COLO668 (cell line): ENCODE results near the gene CYP46A1.

Experiments
- DNase-seq: peaks from one replicate; lab custom pipeline; 2025; ENCODE audit not compliant: unreplicated experiment; lab: John Stamatoyannopoulos, UW

CYP46A1 gene

DNA sequence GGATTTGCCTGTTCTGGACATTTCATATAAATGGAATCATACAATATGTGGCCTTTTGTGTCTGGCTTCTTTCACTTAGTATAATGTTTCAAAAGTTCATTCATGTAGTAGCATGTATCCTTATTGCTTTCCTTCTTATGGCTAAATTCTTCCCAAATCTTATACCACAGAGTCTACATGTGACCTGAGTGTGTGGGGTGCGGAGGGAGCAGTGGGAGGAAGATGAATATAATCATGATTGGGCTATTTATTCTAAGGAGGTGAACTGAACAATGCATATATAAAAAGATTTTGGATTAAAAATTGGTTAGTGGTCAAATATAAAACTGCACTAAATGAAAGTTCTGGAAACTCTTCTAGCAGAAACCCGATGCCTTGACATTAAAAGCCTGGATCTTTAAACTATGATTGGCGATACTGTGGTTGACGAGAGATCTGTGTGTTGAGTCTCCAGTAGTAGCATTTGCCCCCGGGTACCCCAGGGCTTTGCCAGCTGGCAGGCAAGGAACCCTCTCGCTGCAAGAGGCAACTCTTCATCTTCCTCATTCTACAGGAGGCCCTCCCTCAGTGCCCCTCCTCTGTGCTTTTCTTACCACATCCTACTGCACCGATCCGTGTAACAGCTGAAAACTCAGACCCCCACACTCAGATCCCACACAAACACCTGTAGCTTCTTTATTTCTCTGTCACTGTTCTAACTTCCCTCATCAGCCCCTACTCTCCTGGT lies 2.6 kb downstream of the CYP46A1 start:
- no peak for DNase-seq

DNA sequence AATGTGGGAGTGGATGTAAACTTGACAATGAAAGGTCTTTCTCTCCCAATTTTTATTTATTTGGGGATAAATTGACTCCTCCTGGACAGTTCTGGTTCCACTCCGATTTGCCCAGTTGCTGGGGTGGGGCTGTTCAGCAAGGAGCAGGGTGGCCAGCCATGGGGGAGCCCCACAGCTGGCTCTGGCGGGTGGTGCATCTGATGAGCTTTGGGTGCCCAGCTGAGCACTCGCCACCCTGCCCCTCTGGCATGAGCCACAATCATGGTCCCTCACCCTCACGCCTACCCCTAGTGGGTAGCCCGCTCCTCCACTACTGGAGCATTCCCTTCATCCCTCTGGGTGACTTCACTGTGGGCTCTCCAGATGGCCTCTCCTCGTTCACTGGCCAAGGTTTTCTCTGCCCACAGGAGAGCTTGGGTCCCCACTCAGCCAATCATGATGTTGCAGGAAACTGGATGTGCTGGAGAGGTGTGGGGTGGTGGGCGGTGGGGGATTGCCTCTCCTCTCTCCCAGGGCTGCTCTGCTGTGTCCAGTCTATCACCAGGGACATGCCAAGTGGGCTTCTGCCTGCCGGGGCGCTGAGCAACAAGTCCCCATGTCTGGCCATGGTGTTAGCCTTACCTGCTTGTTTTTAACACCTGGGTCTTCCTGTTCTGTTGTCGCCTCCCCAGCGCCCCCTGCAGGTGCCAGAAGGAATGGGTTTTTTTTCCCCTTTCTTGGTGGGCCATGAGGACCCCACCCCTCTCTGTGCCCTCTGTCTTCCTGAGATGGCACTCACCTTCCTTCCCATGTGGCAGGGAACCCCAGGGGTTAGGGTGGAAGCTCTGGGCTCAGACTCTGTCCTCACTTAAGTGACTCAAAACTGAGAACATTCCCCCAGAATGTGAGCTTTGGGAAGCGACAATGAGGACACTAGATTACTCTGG lies 3.4 kb downstream of the CYP46A1 start:
- DNase-seq = peak; percentile 27

DNA sequence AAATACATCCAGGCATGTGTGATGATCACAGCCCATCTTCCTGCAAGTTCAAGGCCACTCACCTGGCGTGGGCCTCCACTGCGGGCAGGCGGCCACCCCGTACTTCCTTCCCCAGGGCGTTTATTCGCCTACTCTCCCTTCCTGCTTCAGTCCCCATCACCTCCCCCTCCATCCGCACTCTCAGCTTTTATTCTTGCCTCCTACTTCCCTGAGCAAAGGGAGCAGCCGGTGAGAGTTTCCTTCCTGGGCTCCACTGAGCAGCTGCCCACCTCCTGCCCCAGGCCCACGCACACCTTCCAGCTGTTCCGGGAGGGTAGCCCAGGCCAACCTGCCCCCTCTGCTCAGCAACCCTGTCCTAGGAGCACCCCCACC lies 4.1 kb downstream of the CYP46A1 start:
- no peak for DNase-seq

DNA sequence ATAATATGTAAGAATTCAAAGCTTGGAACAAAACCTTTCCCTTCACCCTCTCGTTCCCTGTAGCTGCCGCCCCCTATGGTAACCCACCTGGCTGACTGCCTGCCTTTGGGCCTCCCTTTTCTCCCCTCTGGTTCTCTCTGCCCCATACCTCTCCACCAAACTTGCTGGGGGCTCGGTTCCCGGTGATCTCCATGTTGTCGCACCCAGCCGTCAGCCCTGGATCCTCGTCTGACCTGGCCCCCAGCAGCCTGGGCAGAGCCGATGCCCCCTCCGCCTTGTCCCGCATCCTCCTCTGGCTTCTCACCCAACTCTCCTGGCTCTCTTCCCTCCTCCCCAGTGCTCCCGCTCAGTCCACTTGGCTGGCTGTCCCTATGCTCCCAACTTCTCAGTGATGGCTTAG lies 4.5 kb downstream of the CYP46A1 start:
- DNase-seq = no peak

DNA sequence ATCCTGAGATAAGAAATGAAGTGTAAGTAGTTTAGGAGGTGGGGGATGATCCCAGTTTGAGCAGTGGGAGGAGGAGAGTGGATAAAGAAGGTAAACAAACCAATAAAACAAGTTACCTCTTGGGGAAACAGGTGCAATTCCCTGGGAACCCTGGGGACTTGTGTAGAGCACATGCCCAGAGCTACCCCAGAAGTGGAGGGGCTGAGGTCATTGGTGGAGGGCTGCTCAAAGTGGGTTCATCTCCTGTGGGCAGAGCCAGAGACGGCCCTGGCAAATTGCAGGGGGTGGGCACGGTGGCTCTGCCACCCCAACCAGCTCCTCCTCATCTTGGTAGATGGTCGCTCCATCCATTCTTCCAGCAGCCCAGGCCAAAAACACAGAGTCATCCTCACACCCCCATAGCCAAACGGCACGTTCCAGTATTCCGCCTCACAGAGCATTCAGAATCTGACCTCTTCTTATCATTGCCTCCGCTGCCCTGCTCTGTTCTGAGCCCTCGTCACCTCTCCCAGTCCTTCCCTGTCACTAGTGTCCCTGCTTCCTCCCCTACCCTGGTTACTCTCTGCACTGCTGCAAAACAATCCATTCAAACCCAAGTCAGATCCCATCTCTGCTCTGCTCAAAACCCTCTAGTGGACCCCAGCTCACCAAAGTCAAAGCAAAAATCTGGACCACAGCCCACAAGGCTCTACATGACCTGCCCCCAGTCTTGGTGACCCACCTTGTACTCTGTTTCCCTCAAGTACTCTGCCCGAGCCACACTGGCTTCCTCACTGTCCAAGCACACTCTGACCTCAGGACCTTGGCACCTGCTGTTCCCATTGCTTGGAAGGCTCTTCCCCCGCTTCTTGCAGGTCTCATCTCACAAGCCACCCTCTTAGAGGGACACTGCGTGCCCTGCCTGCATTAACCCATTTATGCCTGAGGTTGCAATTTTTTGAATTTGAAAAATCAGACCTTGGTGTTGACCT lies 5.5 kb downstream of the CYP46A1 start:
- no peak for DNase-seq

DNA sequence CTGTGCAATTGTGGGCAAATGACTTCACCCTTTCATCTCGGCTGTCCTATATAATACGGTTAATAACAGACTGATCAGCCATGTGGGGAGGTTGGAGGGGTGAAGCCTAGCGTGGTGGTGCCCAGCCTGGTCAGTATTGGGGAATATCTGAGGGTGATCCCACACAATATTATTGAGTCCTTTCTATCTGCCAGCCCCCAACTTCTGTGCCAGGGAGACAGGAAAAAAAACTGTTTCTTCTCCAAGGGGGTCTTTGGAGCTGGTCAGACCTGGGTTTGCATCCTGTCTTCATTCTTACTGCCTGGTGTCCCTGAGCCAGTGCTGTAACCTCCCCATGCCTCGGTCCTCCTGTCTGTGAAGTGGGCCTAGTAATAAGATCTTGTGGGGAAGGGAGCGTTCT lies 6.5 kb downstream of the CYP46A1 start:
- no peak for DNase-seq

DNA sequence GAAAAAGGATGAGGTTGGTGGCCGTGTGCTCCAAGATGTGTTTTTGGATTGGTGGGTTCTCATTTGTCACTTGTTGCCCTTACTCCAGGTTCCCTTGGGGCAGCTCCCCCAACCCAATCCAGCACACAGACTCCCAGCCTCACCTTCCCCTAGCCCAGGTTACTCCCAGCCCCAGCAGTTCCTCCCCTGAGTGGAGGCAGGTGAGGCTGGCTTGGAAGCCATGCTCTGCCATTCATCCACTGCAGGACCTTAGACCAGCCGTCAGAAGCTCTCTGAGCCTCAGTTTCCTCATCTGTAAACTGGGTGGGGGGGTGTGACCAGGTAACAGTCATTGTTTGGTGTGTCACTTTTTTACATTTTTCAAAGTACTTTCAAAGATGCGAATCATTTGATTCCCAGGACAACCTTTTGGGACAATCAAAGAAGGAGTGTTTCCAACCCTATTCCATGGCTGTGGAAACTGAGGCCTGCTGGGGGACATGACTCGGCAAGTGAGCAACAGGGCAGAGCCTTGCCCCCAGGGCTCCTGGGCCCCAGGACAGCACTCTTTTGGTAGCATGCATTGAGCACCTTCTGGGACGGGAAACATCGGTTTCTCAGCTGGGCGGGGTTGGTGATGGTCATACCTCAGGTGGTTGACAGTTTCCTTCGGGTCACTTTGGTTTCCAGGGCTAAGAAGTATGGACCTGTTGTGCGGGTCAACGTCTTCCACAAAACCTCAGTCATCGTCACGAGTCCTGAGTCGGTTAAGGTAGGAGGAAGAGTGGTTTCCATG lies 7.2 kb downstream of the CYP46A1 start:
- no peak for DNase-seq

DNA sequence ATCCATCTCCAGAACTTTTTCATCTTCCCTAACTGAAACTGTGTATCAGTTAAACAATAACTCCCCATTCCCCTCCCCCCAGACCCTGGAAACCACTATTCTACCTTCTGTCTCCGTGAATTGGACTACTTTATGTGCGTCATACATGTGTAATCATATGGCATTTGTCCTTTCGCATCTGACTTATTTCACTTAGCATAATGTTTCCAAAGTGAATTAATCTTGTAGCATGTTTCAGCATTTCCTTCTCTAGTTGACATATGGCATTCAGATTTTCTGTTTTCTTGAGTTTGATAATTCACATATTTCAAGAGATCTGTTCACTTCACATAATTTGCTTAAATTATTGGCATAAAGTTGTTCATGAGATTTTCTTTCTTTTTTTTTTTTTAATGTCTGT lies 9.8 kb downstream of the CYP46A1 start:
- no peak for DNase-seq

DNA sequence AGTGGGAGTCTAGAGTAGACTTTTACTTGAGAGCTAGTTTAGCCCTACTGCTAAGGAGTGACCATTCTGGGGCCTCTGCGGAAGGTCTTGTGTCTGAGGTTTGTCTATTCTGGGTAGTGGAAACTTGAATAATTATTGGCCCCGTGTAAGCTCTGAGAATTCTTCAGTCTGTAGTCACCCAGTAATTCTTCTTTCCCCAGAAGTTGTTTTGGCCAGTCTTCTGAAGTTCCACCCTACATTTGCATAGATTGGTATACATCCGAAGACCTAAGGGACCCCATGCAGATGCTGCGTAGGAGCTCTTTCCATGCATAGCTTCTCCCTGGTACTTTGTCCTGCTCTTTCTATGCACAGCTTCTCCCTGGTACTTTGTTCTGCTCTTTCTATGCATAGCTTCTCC lies 12.8 kb downstream of the CYP46A1 start:
- no peak for DNase-seq

DNA sequence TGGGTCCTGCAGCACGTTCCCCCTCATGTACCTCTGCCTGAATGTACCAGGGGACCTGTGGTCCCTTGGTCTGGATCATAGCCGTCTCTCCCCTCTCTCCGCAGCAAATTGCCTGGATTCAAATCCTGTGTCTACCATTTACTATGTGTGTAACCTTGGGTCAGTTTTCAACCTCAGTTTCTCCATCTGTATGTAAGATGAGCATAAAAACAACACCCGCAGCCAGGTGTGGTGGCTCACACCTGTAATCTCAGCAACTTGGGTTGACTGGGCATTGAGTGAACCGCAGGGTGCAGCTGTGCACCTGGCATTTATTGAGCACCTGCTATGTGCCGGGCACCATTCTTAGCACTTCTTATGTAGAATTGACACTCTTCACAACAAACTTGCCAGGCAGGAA lies 14.1 kb downstream of the CYP46A1 start:
- DNase-seq = no peak

DNA sequence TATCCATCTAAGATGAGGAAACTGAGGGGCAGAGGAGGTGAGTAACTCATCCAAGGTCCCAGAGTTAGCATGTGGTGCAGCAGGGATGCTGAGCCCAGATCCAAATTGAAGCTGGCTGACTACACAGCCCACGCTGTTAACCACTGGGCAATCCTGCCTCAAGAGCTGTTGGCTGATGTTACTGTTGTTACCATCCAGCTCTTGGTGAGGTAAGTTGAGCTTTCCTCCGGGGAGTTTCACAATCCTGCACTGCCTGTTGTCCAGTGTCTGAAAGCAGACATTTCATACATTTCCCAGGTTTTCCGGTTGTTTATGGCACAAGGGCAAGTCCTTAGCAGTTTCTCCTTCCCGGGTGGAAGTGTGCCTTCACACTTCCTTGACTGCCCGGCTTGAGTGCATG lies 14.5 kb downstream of the CYP46A1 start:
- no peak for DNase-seq

DNA sequence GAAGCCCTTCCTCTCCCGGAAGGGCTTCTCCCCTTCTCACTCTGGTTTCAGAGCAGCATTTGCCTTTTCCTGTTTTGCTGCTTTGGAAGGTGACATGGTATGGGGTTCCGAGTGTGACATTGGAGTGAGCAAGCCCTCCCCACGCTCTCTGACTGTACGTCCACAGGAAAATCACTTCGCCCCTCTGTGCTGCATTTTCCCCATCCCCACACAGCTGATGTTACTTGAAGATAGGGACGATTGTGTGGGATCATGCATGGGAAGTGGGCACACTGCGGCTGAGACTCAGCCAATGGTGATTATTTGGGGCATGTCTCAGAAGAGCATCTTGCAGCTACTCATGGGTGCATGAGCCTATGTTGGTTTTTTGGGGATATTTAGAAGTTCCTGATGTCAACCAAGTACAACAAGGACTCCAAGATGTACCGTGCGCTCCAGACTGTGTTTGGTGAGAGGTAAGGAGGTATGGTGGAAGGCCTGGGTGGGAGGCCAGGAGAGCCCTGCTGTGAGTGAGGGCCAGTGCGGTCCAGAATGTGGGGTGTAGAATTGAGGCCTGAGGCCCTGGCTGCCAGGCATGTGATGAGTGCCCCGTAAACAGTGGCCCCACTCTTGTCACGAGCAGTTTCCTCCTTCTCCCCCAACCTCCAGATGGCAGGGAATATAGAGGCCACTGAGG lies 15.1 kb downstream of the CYP46A1 start:
- no peak for DNase-seq

DNA sequence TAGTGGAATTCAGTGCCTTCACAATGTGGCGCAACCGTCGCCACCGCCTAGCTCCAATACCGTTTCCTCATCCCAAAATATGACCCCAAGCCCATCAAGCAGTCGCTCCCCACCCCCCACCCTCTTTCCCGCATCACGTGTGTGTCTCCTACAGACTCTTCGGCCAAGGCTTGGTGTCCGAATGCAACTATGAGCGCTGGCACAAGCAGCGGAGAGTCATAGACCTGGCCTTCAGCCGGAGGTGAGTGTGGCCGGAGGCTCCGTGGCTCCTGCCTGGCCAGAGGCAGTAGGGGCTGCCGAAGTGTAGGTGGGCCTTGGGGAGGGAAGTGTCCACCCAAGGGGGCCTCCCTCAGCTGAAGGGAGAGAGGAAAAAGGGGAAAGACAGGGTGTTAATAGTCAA lies 15.8 kb downstream of the CYP46A1 start:
- no peak for DNase-seq

DNA sequence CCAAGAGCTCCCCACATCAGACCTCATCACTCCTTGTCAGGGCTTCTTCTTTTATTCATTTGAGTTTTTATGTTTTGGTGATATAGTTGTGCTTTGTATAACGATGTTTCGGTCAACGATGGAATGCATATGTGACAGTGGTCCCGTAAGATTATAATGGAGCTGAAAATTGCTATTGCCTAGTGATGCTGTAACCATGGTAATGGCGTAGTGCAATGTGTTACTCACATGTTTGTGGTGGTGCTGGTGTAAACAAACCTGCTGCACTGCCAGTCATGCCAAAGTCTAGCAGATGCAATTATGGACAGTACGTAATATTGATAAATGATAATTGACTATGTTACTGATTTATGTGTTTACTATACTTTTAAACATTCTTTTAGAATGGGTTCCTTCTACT lies 16.3 kb downstream of the CYP46A1 start:
- DNase-seq = no peak

DNA sequence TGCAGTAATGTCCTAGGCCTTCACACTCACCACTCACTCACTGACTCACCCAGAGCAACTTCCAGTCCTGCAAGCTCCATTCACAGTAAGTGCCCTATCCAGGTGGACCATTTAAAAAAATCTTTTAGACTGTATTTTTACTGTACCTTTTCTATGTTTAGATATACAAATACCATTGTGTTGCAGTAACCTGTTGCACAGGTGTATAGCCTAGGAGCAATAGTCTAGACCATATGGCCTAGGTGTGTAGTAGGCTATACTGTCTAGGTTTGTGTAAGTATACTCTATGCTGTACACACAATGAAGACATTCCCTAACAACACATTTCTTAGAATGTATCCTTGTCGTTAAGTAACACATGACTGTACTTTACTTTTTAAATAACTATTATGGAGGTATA lies 17.2 kb downstream of the CYP46A1 start:
- no peak for DNase-seq

DNA sequence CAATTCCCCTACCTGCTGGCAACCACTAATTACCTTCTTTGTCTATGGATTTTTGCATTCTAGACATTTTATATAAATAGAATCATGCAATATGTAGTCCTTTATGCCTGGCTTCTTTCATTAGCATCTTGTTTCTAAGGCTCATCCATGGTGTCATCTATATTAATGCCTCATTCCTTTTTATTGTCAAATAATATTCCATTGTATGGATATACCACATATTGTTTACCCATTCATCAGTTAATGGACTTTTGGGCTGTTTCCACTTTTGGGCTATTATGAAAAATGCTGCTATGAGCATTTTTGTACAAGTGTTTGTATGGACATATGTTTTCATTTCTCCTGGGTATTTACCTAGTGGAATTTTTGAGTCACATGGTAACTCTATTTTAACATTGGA lies 18.0 kb downstream of the CYP46A1 start:
- no peak for DNase-seq

DNA sequence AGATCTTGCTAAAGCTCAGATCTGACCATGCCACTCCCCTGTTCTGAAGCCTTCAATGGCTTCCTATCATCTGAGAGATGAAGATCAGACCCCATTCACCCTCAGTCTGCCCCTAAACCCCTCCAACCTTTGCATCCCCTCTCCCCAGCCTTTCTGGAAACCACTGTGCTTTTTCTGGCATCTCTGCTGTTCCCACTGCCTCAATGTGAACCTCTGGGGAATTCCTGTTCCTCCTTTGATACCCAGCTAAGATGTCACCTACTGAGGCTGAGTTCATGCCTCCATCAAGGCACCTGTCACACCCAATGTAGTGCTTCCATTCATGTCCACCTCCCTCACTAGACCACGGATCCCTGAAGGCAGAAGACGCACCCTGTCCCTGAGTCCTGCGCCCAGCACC lies 19.3 kb downstream of the CYP46A1 start:
- no peak for DNase-seq

DNA sequence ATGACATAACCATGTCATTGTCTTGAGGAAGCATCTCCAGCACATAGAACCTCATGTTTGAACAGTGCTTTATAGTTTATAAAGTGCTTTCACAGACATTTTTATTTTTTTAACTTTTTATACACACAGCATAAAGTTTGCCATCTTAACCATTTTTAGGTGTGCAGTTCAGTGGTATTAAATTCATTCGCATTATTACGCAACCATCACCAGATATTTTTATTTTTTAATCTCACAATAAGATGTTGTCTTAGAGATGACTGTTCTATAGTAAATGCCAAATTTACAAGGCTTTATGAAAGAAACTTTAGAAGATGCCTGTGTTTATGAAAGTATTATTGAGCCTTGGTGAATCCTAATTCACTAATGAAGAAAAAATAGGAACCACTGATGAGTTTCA lies 19.9 kb downstream of the CYP46A1 start:
- no peak for DNase-seq

DNA sequence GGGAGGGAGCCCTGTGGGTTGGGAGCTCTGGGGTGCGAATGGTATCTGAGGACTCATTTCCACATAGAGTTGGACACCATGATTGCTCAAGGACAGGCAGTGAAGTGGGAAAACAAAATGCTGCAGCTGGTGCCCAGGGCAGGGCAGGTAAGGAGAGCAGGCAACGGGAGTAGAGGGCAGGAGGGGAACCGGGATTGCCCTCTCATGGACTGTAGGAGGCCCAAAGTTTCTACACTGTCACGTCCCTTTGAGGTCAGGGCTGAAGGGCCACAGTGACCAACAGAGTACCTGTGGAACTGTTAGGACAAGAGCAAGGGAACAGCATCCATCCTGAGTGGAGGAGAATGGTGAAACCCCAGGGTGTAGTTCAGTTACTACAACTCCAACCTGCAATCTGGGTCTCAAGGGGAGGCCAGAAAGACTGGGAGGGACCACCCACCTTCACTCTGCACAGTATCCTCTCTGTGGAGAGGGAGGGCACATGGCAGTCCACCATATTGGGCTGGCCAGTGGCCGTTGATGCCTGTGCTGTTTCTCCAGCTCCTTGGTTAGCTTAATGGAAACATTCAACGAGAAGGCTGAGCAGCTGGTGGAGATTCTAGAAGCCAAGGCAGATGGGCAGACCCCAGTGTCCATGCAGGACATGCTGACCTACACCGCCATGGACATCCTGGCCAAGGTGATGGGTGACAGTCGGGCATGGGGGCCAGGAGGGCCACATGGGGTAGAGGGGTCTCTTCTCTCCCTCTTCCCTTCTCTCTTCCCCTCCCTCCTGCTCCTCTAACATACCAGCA lies 22.2 kb downstream of the CYP46A1 start:
- DNase-seq = no peak
